ENCODE results near the gene ITPRIP.

- no peak for TF ChIP-seq CTCF (IDR thresholded peaks at IDR 0.05)
- TF ChIP-seq POLR2A (IDR thresholded peaks at IDR 0.05) = no peak
Observed at GRCh38 chr10:104281694-104282093, 56.6 kb downstream of the ITPRIP start.
